HCT116 (cell line): ENCODE data around the gene TMEM205. TPM values are rescaled to one million over a fixed set of nuclear protein-coding genes. Genes with fewer than 3 reads are reported as not detected.
A peak's percentile ranks its signal among the peaks of the same experiment; 100 is the strongest.

Experiments
- ATAC-seq: fragments of 200-7000 bp; cut with Tn5 transposase; 2 replicates; pipeline ENCODE4 v1.9.1; 2020; ENCODE audit warnings: mild to moderate bottlenecking, moderate library complexity
- BruUV-seq: library from RNA; stranded (reverse); fragments of 400-500 nt; replicated peaks from 2 replicates; lab custom pipeline; 2021; lab: Mats Ljungman, UMichigan
- CTCF ChIA-PET: fragments of 300-600 bp; sonication (Branson Sonifier 250); formaldehyde crosslinking; loops from one replicate; lab custom pipeline; 2021; ENCODE audit warnings: antibody characterized with exemption; lab: Charles Lee
- POLR2A ChIA-PET: fragments of 300-600, 350-600 bp; sonication (Branson Sonifier 250); formaldehyde crosslinking; loops from one replicate; lab custom pipeline; 2021; ENCODE audit warnings: antibody characterized with exemption; lab: Charles Lee
- RAD21 ChIA-PET, 2 experiments: fragments of 300-600 bp; sonication (Branson Sonifier 250); formaldehyde crosslinking; loops; one replicate each; lab custom pipeline; 2023; ENCODE audit warnings: low total read pairs in 2 of 2; ENCODE audit not compliant: uncharacterized antibody in 2 of 2, unreplicated experiment in 2 of 2, low non-redundant PET in 1 of 2; lab: Charles Lee
- DNase-seq: peaks from one replicate; pipeline ENCODE4 v3.0.0-alpha.2; 2010; ENCODE audit warnings: low read depth, low spot score
- H2AFZ ChIP-seq: fragments of 200-600 bp; shearing (Covaris generic), sonication (generic); 2 replicates; pipeline ENCODE4 v1.6.1; 2017; ENCODE audit warnings: low read depth, mixed run types, mixed read lengths, antibody characterized with exemption, low read length; ENCODE audit not compliant: poor library complexity, severe bottlenecking
- H3K27ac ChIP-seq: 2 replicates; pipeline ENCODE4 v1.5.1; 2012; ENCODE audit warnings: low read depth, low read length
- H3K27me3 ChIP-seq: fragments of 200-600 bp; sonication (generic); 2 replicates; pipeline ENCODE4 v1.6.1; 2016; ENCODE audit warnings: mixed run types, low read length, mixed read lengths; ENCODE audit not compliant: insufficient read depth
- H3K36me3 ChIP-seq, 2 experiments: fragments of 200-500 bp in 1 of 2; fragments of 200-600 bp in 1 of 2; sonication (Bioruptor generic) in 1 of 2; sonication (generic) in 1 of 2; 2 replicates each; pipeline versions ENCODE4 v1.5.1 to v1.6.1; 2014 to 2016; ENCODE audit warnings: low read length in 2 of 2, inconsistent platforms in 1 of 2, mixed read lengths in 1 of 2, mixed run types in 1 of 2; ENCODE audit not compliant: insufficient read depth in 2 of 2, control insufficient read depth in 1 of 2
- H3K4me1 ChIP-seq, 2 experiments: fragments of 200-600 bp in 1 of 2; sonication (generic) in 1 of 2; 2 replicates each; pipeline versions ENCODE4 v1.5.1 to v1.6.1; 2012 to 2017; ENCODE audit warnings: low read length in 2 of 2, inconsistent platforms in 1 of 2, mild to moderate bottlenecking in 1 of 2, mixed read lengths in 1 of 2, mixed run types in 1 of 2, moderate library complexity in 1 of 2; ENCODE audit not compliant: insufficient read depth in 2 of 2, control insufficient read depth in 1 of 2
- H3K4me2 ChIP-seq: fragments of 200-600 bp; sonication (generic); 2 replicates; pipeline ENCODE4 v1.6.1; 2017; ENCODE audit warnings: mixed run types, low read length, mixed read lengths
- H3K4me3 ChIP-seq, 2 experiments: fragments of 200-600 bp in 1 of 2; sonication (generic) in 1 of 2; replicated peaks in 1 of 2; 2 replicates each; pipeline ENCODE4 v1.5.1; 2011 to 2016; ENCODE audit warnings: low read length in 2 of 2, control low read depth in 1 of 2, low read depth in 1 of 2, mild to moderate bottlenecking in 1 of 2, mixed read lengths in 1 of 2, mixed run types in 1 of 2
- H3K79me2 ChIP-seq: fragments of 200-600 bp; sonication (generic); 2 replicates; pipeline ENCODE4 v1.6.1; 2017; ENCODE audit warnings: mild to moderate bottlenecking, mixed run types, low read length, moderate library complexity, mixed read lengths; ENCODE audit not compliant: insufficient read depth
- H3K9ac ChIP-seq: fragments of 200-600 bp; sonication (generic); 2 replicates; pipeline ENCODE4 v1.6.1; 2016; ENCODE audit warnings: low read length, mixed read lengths
- H3K9me2 ChIP-seq: fragments of 200-600 bp; sonication (generic), shearing (Covaris generic); 2 replicates; pipeline ENCODE4 v1.6.1; 2017; ENCODE audit warnings: mixed run types, mild to moderate bottlenecking, moderate library complexity; ENCODE audit not compliant: insufficient read depth
- H3K9me3 ChIP-seq, 2 experiments: fragments of 200-500 bp in 1 of 2; fragments of 200-600 bp in 1 of 2; sonication (Bioruptor generic) in 1 of 2; sonication (generic) in 1 of 2; 2 replicates each; pipeline ENCODE4 v1.6.1; 2014 to 2017; ENCODE audit warnings: low read length in 2 of 2, mixed read lengths in 2 of 2, inconsistent platforms in 1 of 2, low read depth in 1 of 2, mild to moderate bottlenecking in 1 of 2, mixed run types in 1 of 2, moderate library complexity in 1 of 2; ENCODE audit not compliant: control insufficient read depth in 1 of 2, insufficient read depth in 1 of 2
- H4K20me1 ChIP-seq: fragments of 200-600 bp; sonication (generic), shearing (Covaris generic); 2 replicates; pipeline ENCODE4 v1.6.1; 2017; ENCODE audit warnings: mixed run types, mild to moderate bottlenecking, moderate library complexity; ENCODE audit not compliant: insufficient read depth
- FOSL1 ChIP-seq: IDR thresholded peaks from 2 replicates; pipeline ENCODE4 v1.6.1; 2012; ENCODE audit warnings: low read depth
- POLR2AphosphoS5 ChIP-seq: IDR thresholded peaks from 2 replicates; pipeline ENCODE4 v1.6.1; 2011; ENCODE audit warnings: mild to moderate bottlenecking, low read depth, low read length, moderate library complexity
- SIN3A ChIP-seq: IDR thresholded peaks from 2 replicates; pipeline ENCODE4 v1.6.1; 2012; ENCODE audit warnings: low read depth
- SP1 ChIP-seq: IDR thresholded peaks from 2 replicates; pipeline ENCODE4 v1.6.1; 2012; ENCODE audit warnings: low read depth
- intact Hi-C: fragments of 100-400 bp; cut with micrococcal nuclease; formaldehyde crosslinking; loops from 2 replicates; pipeline ENCODE4 v1.10.0; 2022
- total RNA-seq: library from RNA; stranded (reverse); gene quantifications from one replicate; pipeline ENCODE4 v1.2.1, GENCODE V29; 2021; ENCODE audit not compliant: unreplicated experiment
- TF ChIP-seq, protein P1 (sequence below): IDR thresholded peaks from 2 replicates; pipeline ENCODE4 v1.6.1; 2012

TMEM205 gene
- total RNA-seq, 1 experiment from 2014 or later: 55.9 TPM

DNA sequence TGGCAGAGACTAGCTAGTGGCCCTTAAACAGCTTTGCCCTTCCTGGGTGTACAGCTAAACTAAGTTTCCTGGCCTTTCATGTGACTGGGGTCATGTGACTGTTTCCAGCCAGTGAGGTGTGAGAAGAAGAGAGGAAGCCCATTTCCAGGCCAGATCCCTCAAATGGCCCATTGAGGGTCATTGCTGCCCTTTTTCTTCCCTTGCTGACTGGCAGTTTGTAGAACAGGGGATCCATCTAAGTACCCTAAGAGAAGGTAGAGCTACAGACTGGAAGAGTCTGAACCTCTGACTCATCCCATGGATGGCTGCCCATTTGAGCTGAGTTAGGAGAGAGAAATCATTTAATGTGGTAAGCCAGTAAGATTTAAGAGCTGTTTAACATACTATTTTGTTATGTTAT is 31.2 kb upstream of the TMEM205 start:
- Histone ChIP-seq H3K9ac (peak overlapping the region; percentile 11; the same call in 1 of the 2 replicates), H3K9me3 (no peaks in the 10 kb centered on the region), H3K9me2 (no peaks in the 10 kb centered on the region), H3K27ac (peak overlapping the region; percentile 72), H3K36me3 (no peaks in the 10 kb centered on the region), H3K4me3 (no peak overlapping the region), H3K4me1 (peaks cover 56 to 71% of the 10 kb centered on the region in 2 experiments), H3K27me3 (no peaks in the 10 kb centered on the region), H3K4me2 (peak overlapping the region; percentile 53), H2AFZ (no peak overlapping the region), H3K79me2 (peaks cover 7% of the 10 kb centered on the region; the same call in 1 of the 2 replicates), H4K20me1 (no peaks in the 10 kb centered on the region)
- no peak for ATAC-seq
- TF ChIP-seq, protein P1, sequence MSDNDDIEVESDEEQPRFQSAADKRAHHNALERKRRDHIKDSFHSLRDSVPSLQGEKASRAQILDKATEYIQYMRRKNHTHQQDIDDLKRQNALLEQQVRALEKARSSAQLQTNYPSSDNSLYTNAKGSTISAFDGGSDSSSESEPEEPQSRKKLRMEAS: no peak
- TF ChIP-seq POLR2AphosphoS5: peak; percentile 44; the same call in 1 of the 2 replicates
- no peak for TF ChIP-seq SP1
- TF ChIP-seq FOSL1: no peak
- POLR2A ChIA-PET: interaction anchor here (0.7 to 3.6 kb wide), 3 partner anchors 38 to 334 kb away, joined by 3 to 15 read pairs (median 4); partner anchors contain the start of genes RAB3D and RGL3
- CTCF ChIA-PET: interaction anchor here (1.0 to 1.7 kb wide), 5 partner anchors 41 to 107 kb away, joined by 3 to 8 read pairs (median 5); partner anchors contain the start of genes ODAD3 and PRKCSH
- no peak for DNase-seq
- no TSS peak for BruUV-seq
- RAD21 ChIA-PET: no interaction called here
- intact Hi-C loops: no loop called here

DNA sequence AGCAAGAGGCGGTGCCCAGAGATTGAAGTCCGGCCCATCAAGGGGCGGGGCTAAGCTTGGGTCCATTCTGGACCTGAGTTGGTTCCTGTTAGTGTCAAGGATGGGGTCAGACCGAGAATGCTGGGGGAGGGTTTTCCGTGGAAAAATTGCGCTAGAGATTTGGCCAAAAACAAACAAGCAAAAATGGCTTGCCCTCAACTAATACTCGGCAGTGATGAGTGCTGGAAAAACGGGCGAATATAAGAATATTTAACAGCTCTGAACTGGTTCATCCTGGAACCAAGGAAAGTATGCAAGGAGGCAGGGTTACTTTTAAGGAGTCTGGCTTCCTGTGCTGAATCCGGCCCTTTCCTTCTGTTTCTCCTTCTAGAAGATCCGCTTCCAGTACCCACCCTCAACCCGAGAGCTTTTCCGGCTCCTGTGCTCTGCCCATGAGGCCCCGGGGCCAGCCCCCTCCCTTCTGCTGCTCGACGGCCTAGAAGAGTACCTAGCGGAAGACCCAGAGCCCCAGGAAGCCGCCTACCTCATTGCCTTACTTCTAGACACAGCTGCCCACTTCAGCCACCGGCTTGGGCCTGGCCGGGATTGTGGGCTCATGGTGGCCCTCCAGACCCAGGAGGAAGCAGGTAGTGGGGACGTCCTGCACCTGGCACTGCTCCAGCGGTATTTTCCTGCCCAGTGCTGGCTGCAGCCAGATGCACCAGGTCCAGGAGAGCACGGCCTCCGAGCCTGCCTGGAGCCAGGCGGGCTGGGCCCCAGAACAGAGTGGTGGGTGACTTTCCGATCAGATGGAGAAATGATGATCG is 29.3 kb upstream of the TMEM205 start:
- TSS peak; percentile 85 for BruUV-seq
- intact Hi-C loops: no loop called here
- H3K79me2 ChIP-seq: peaks cover 7% of the 10 kb centered on the region; the same call in 1 of the 2 replicates
- no peak overlapping the region for H2AFZ ChIP-seq
- no peaks in the 10 kb centered on the region for H3K9me3 ChIP-seq
- H3K9ac ChIP-seq: peak overlapping the region; percentile 78
- no peaks in the 10 kb centered on the region for H3K27me3 ChIP-seq
- peaks cover 51 to 55% of the 10 kb centered on the region in 2 experiments for H3K4me1 ChIP-seq
- DNase-seq (no peak), ATAC-seq (no peak)
- no peaks in the 10 kb centered on the region for H3K36me3 ChIP-seq
- no peaks in the 10 kb centered on the region for H3K9me2 ChIP-seq
- POLR2A ChIA-PET: interaction anchor here (0.7 to 3.6 kb wide), 15 partner anchors 8 to 154 kb away, joined by 3 to 16 read pairs (median 4); partner anchors contain the start of genes CCDC159, ECSIT, EPOR and ODAD3
- H3K4me2 ChIP-seq: peak overlapping the region; percentile 80
- CTCF ChIA-PET: interaction anchor here (0.6 to 2.0 kb wide), 12 partner anchors 8 to 161 kb away, joined by 3 to 20 read pairs (median 4); partner anchors contain the start of genes CCDC159, ODAD3, PRKCSH and RAB3D
- TF ChIP-seq SIN3A (no peak), POLR2AphosphoS5 (peak; percentile 58)
- TF ChIP-seq, all 23 proteins: peak for 1
- RAD21 ChIA-PET: interaction anchor here in 1 of 2 experiments (0.9 to 1.7 kb wide), 4 partner anchors 8 to 81 kb away, joined by 3 to 5 read pairs (median 4); partner anchors contain the start of gene RGL3
- Histone ChIP-seq H3K4me3 (peak overlapping the region; percentile 57 to 68), H3K27ac (peak overlapping the region; percentile 88), H4K20me1 (no peaks in the 10 kb centered on the region)
